Adrenal gland (tissue), 5 donors: ENCODE results near the gene LZTR1.

Experiments used
- CTCF ChIP-seq, 6 experiments: fragments of 450-650 bp in 4 of 6; fragments of 200-600 bp in 2 of 6; sonication (generic) in 1 of 6; IDR thresholded peaks; 1 replicate in 5 of 6; 2 replicates in 1 of 6; pipeline versions ENCODE4 v1.5.1 to v1.8.0; 2016 to 2021; ENCODE audit warnings: antibody characterized with exemption in 6 of 6, mild to moderate bottlenecking in 2 of 6, moderate library complexity in 1 of 6
- POLR2A ChIP-seq, 2 donors: fragments of 450-650 bp; IDR thresholded peaks; one replicate each; pipeline ENCODE4 v1.6.1; 2017; ENCODE audit warnings: antibody characterized with exemption in 2 of 2, mild to moderate bottlenecking in 2 of 2, moderate library complexity in 1 of 2
- donor health status: DM: no; HTN: no; CAD: no.

- no peak for TF ChIP-seq CTCF (IDR thresholded peaks at IDR 0.05)
- TF ChIP-seq POLR2A (IDR thresholded peaks at IDR 0.05) = no peak
Observed at GRCh38 chr22:20945578-20945934, 36.5 kb upstream of the LZTR1 start.
